ENCODE data around the gene HECTD4. TPM values are rescaled to one million over a fixed set of nuclear protein-coding genes. Genes with fewer than 3 reads are reported as not detected.
"Not testable (repeated sequence)": the region's sequence is repeated elsewhere in the genome, so short reads cannot be mapped to it uniquely, and the experiment has no call there.

The HECTD4 gene
- total and polyA plus RNA-seq, 7 donors = 2.1 to 22.8 (median 14.6) TPM

- no peak for TF ChIP-seq CTCF (IDR thresholded peaks at IDR 0.05)
- DNase-seq = no peak
- WGBS, 3 donors = 90 to 96% (median 95%) methylated on average over 3 of the region's 3 CpGs
- Histone ChIP-seq H3K27me3 (ENCODE audit: insufficient read depth in 3 of 3, low read length in 2 of 3) (no peaks in the 10 kb centered on the region), H3K4me1 (no peaks in the 10 kb centered on the region), H3K4me3 (no peak overlapping the region), H3K36me3 (ENCODE audit: insufficient read depth in 1 of 2, low read depth in 1 of 2) (peaks cover 0 to 87% of the 10 kb centered on the region in 2 donors), H3K27ac (no peak overlapping the region), H3K9me3 (no peaks in the 10 kb centered on the region)
- intact Hi-C loops (cut with DNase I) = no loop called here
- ATAC-seq = no peak
These were observed 120.7 kb downstream of the HECTD4 start for GRCh38 chr12:112261559-112261958.

GRCh38 chr12:112258926-112259325 lies 123.3 kb downstream of the HECTD4 start:
- 88 to 100% (median 100%) methylated on average over 1 of the region's 1 CpG for WGBS, 3 donors
- ATAC-seq = no peak
- DNase-seq = no peak
- Histone ChIP-seq H3K4me3 (no peak overlapping the region), H3K27ac (no peak overlapping the region), H3K27me3 (ENCODE audit: insufficient read depth in 3 of 3, low read length in 2 of 3) (no peaks in the 10 kb centered on the region), H3K9me3 (no peaks in the 10 kb centered on the region), H3K4me1 (no peaks in the 10 kb centered on the region), H3K36me3 (ENCODE audit: insufficient read depth in 1 of 2, low read depth in 1 of 2) (peaks cover 0 to 87% of the 10 kb centered on the region in 2 donors)
- no peak for TF ChIP-seq CTCF (IDR thresholded peaks at IDR 0.05)
- intact Hi-C loops (cut with DNase I) = no loop called here

GRCh38 chr12:112256780-112257179 lies 125.5 kb downstream of the HECTD4 start:
- ATAC-seq (no peak), DNase-seq (no peak)
- no peak overlapping the region for H3K4me3 ChIP-seq
- WGBS, 3 donors = 75 to 86% (median 85%) methylated on average over 3 of the region's 3 CpGs
- no peaks in the 10 kb centered on the region for H3K9me3 ChIP-seq
- H3K27me3 ChIP-seq (ENCODE audit: insufficient read depth in 3 of 3, low read length in 2 of 3) = no peaks in the 10 kb centered on the region
- no peak overlapping the region for H3K27ac ChIP-seq
- H3K36me3 ChIP-seq (ENCODE audit: insufficient read depth in 1 of 2, low read depth in 1 of 2) = peaks cover 0 to 96% of the 10 kb centered on the region in 2 donors
- no peaks in the 10 kb centered on the region for H3K4me1 ChIP-seq
- no peak for TF ChIP-seq CTCF (IDR thresholded peaks at IDR 0.05)
- intact Hi-C loops (cut with DNase I) = no loop called here

- intact Hi-C loops (cut with DNase I) = no loop called here
These were observed 130.0 kb downstream of the HECTD4 start for GRCh38 chr12:112252184-112252583.

GRCh38 chr12:112244902-112245301 lies 137.3 kb downstream of the HECTD4 start:
- not testable (repeated sequence) for H3K27ac ChIP-seq; H3K9me3 ChIP-seq; ATAC-seq; H3K27me3 ChIP-seq (ENCODE audit: insufficient read depth in 3 of 3, low read length in 2 of 3); H3K4me3 ChIP-seq; DNase-seq; H3K4me1 ChIP-seq
- intact Hi-C loops (cut with DNase I) = loop anchor here in 1 of 2 donors (10.0 kb wide), 1 partner anchor 180 kb away; no protein-coding TSS in a partner anchor
- H3K36me3 ChIP-seq (ENCODE audit: insufficient read depth in 1 of 2, low read depth in 1 of 2) = peaks cover 0 to 100% of the 10 kb centered on the region in 2 donors
- WGBS, 3 donors = 96 to 97% (median 96%) methylated on average over 1 of the region's 1 CpG

More at GRCh38 chr12:112252184-112252583, 130.0 kb downstream of the HECTD4 start:
- no peak for TF ChIP-seq CTCF (IDR thresholded peaks at IDR 0.05)
- Histone ChIP-seq H3K27me3 (ENCODE audit: insufficient read depth in 3 of 3, low read length in 2 of 3) (no peaks in the 10 kb centered on the region), H3K9me3 (no peaks in the 10 kb centered on the region), H3K36me3 (ENCODE audit: insufficient read depth in 1 of 2, low read depth in 1 of 2) (peaks cover 0 to 100% of the 10 kb centered on the region in 2 donors), H3K4me1 (no peaks in the 10 kb centered on the region), H3K4me3 (no peak overlapping the region), H3K27ac (no peak overlapping the region)
- ATAC-seq (no peak), DNase-seq (no peak)
- WGBS, 3 donors = 95 to 96% (median 95%) methylated on average over 4 of the region's 4 CpGs

Measured in psoas muscle (tissue), 8 donors.